ENCODE measurements around the gene LIPC.

GRCh38 chr15:58462973-58463663 is 31.3 kb downstream of the LIPC start:
- no peak for TF ChIP-seq POLR2AphosphoS5 (IDR thresholded peaks at IDR 0.05; ENCODE audit: low read depth, low read length)
- TF ChIP-seq TAF1 (IDR thresholded peaks at IDR 0.05; ENCODE audit: borderline replicate concordance, low read depth, low read length) = no peak

Data from GM12892 (cell line).